PFSK-1 (cell line): ENCODE data around the gene SRSF8.

ENCODE experiments used
- FOXP2 ChIP-seq: optimal IDR thresholded peaks from 2 replicates; pipeline ENCODE3; 2011; ENCODE audit warnings: borderline replicate concordance, control low read depth, inconsistent platforms; ENCODE audit not compliant: insufficient read depth; ENCODE audit errors: extremely low read length, extremely low read depth
- POLR2AphosphoS5 ChIP-seq: IDR thresholded peaks from 2 replicates; pipeline ENCODE4 v1.6.1; 2012; ENCODE audit warnings: low read depth, mild to moderate bottlenecking, control low read depth, low read length, moderate library complexity
- SIN3A ChIP-seq: IDR thresholded peaks from 2 replicates; pipeline ENCODE4 v1.6.1; 2012; ENCODE audit warnings: mild to moderate bottlenecking, low read length, moderate library complexity, borderline replicate concordance; ENCODE audit not compliant: insufficient read depth
- TAF1 ChIP-seq: IDR thresholded peaks from 2 replicates; pipeline ENCODE4 v1.6.1; 2012; ENCODE audit warnings: low read length, control low read depth, borderline replicate concordance; ENCODE audit not compliant: insufficient read depth
- TF ChIP-seq, protein P1 (sequence below), 2 experiments: IDR thresholded peaks; 2 replicates each; pipeline versions ENCODE4 v1.6.1 to v1.8.0; 2011 to 2012; ENCODE audit warnings: low read depth in 2 of 2, low read length in 2 of 2, control low read depth in 1 of 2, inconsistent platforms in 1 of 2, mild to moderate bottlenecking in 1 of 2, moderate library complexity in 1 of 2; ENCODE audit not compliant: insufficient read depth in 1 of 2

Gene SRSF8

DNA sequence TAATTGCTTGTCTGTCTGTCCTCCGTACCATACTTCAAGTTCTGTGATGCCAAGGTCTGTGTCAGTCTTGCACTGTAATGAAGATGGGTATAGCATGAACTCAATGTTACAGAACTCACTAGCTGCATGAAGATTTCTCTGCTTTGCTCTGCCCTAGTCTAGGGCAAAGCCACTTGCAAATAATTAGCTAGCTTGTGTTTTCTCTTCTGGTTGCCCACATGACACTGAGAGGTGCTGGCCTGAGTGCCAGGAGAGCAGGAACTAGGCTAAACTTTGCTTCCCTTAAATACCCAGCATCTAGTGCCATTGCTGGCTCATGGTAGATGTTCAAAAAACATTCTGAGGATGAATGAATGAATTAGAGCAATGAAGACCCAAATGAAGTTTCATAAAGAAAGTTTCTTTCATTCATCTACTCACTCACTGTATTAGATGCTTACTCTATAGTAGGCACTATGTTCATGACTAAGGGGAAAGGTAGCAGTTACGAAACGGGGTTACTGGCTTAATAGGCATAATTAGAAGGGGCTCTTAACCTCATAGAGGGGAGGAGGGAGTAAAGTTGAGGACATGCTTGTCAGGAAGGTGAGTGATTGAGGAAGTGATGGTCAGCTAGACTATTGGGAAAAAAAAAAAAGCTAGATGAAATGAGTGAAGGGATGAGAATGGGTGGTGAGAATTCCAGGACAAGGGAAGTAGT is 18.5 kb downstream of the SRSF8 start:
- no peak for TF ChIP-seq TAF1
- TF ChIP-seq, protein P1, sequence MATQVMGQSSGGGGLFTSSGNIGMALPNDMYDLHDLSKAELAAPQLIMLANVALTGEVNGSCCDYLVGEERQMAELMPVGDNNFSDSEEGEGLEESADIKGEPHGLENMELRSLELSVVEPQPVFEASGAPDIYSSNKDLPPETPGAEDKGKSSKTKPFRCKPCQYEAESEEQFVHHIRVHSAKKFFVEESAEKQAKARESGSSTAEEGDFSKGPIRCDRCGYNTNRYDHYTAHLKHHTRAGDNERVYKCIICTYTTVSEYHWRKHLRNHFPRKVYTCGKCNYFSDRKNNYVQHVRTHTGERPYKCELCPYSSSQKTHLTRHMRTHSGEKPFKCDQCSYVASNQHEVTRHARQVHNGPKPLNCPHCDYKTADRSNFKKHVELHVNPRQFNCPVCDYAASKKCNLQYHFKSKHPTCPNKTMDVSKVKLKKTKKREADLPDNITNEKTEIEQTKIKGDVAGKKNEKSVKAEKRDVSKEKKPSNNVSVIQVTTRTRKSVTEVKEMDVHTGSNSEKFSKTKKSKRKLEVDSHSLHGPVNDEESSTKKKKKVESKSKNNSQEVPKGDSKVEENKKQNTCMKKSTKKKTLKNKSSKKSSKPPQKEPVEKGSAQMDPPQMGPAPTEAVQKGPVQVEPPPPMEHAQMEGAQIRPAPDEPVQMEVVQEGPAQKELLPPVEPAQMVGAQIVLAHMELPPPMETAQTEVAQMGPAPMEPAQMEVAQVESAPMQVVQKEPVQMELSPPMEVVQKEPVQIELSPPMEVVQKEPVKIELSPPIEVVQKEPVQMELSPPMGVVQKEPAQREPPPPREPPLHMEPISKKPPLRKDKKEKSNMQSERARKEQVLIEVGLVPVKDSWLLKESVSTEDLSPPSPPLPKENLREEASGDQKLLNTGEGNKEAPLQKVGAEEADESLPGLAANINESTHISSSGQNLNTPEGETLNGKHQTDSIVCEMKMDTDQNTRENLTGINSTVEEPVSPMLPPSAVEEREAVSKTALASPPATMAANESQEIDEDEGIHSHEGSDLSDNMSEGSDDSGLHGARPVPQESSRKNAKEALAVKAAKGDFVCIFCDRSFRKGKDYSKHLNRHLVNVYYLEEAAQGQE (IDR thresholded peaks at IDR 0.05; ENCODE audit: insufficient read depth in 1 of 2, low read depth in 2 of 2, low read length in 2 of 2) = no peak
- TF ChIP-seq POLR2AphosphoS5 = no peak
- TF ChIP-seq FOXP2 = no peak

DNA sequence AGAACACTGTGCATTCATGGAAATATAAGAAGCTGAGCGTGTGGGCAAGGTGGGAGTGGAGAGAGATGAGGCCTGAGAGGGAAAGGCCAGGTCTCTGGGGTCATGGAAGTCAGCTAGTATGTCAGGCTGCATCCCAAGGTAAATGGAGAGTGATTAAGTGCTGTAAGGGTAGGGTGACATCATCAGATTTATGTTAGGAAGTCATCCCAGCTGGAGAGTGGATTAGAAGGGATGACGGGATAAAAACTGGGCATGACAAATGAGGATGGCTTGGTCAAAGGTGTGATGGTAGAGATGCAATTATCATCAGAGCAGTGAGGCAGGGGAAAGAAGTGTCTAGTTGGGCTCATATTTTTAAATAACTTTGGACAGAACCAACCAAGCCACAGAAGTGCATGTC is 19.4 kb downstream of the SRSF8 start:
- TF ChIP-seq TAF1 = no peak
- no peak for TF ChIP-seq POLR2AphosphoS5
- no peak for TF ChIP-seq SIN3A
- TF ChIP-seq, protein P1 (IDR thresholded peaks at IDR 0.05; ENCODE audit: insufficient read depth in 1 of 2, low read depth in 2 of 2, low read length in 2 of 2) = no peak
- no peak for TF ChIP-seq FOXP2

- no peak for TF ChIP-seq TAF1
- no peak for TF ChIP-seq FOXP2
- TF ChIP-seq, protein P1 (IDR thresholded peaks at IDR 0.05; ENCODE audit: insufficient read depth in 1 of 2, low read depth in 2 of 2, low read length in 2 of 2) = no peak
- TF ChIP-seq SIN3A = no peak
These were observed 20.3 kb downstream of the SRSF8 start for GRCh38 chr11:95086836-95087570.

GRCh38 chr11:95088946-95089619 is 22.4 kb downstream of the SRSF8 start:
- TF ChIP-seq, protein P1 (IDR thresholded peaks at IDR 0.05; ENCODE audit: insufficient read depth in 1 of 2, low read depth in 2 of 2, low read length in 2 of 2) = no peak
- TF ChIP-seq SIN3A (no peak), TAF1 (no peak), FOXP2 (no peak), POLR2AphosphoS5 (no peak)
